Esophagus muscularis mucosa (tissue), 3 donors: ENCODE measurements around the gene DCTPP1.

Source experiments
- EP300 ChIP-seq: sonication (generic); formaldehyde crosslinking; IDR thresholded peaks from one replicate; pipeline ENCODE4 v1.6.1; 2017; ENCODE audit warnings: antibody characterized with exemption
- TF ChIP-seq, protein P1 (sequence below), 3 experiments: fragments of 200-600 bp in 2 of 3; fragments of 450-650 bp in 1 of 3; sonication (generic) in 2 of 3; IDR thresholded peaks; one replicate each; pipeline ENCODE4 v1.5.1; 2017 to 2019; ENCODE audit warnings: antibody characterized with exemption in 3 of 3, mild to moderate bottlenecking in 2 of 3, moderate library complexity in 1 of 3

- TF ChIP-seq, protein P1, sequence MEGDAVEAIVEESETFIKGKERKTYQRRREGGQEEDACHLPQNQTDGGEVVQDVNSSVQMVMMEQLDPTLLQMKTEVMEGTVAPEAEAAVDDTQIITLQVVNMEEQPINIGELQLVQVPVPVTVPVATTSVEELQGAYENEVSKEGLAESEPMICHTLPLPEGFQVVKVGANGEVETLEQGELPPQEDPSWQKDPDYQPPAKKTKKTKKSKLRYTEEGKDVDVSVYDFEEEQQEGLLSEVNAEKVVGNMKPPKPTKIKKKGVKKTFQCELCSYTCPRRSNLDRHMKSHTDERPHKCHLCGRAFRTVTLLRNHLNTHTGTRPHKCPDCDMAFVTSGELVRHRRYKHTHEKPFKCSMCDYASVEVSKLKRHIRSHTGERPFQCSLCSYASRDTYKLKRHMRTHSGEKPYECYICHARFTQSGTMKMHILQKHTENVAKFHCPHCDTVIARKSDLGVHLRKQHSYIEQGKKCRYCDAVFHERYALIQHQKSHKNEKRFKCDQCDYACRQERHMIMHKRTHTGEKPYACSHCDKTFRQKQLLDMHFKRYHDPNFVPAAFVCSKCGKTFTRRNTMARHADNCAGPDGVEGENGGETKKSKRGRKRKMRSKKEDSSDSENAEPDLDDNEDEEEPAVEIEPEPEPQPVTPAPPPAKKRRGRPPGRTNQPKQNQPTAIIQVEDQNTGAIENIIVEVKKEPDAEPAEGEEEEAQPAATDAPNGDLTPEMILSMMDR (IDR thresholded peaks at IDR 0.05): no peak
- TF ChIP-seq EP300: no peak
These were observed 21.9 kb downstream of the DCTPP1 start for GRCh38 chr16:30407804-30408534.
